ENCODE measurements around the gene MYO7B.

Gene MYO7B

DNA sequence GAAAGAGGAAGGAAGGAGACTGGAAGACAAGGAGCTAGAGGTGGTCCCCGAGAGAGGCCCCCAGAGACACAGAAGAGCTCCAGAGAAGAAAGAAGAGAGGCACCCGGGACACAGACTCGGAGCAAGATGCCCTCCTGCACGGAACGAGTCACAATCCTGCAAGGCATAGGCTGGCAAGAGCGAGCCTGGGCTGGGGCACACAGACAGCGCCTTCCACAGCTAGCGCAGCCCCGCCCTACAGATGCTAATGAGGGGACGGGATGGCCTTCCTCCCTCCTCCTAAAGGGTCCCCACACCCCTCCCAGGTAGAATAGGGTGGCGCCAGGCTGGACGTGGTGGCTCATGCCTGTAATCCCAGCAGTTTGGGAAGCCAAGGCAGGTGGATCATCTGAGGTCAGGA is 90.7 kb downstream of the MYO7B start:
- no peak overlapping the region for H3K4me3 ChIP-seq (ENCODE audit: low read depth, low read length)
- TF ChIP-seq CTCF (IDR thresholded peaks at IDR 0.05; ENCODE audit: low read depth, low read length): no peak

DNA sequence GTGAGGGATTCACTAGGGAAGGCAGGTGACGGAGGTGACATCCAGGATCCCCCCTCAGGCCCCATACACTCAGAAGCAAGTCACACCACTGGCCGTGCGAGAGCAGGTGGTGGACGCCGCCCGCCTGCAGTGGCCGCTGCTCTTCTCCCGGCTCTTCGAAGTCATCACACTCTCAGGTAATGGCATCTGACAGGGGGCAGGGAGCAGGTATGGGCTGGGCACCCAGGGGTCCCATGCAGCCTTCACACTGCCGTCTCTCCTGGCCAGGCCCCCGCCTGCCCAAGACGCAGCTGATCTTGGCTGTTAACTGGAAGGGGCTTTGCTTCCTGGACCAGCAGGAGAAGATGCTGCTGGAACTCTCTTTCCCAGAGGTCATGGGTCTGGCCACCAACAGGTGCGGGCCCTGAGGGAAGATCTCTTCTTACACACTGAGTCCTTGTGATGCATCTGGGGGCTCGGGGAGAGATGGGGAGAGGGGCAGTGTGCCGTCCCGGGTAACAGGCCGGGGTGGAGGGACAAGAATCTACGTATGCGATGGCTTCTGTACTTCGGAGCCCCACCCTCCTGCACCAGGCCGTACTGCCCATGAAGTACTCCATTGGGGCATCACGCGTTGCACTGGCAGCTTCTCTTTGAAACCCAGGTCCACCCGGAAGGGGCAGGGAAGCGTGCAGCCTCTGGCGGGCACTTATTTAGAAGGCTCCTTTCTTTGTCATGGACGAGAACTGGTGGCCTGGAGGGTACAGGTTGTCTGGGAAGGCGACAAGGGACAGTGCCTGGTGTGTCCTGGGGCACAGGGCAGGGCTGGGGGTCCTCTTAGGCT is 91.6 kb downstream of the MYO7B start:
- no peak overlapping the region for H3K4me3 ChIP-seq (ENCODE audit: low read depth, low read length)
- TF ChIP-seq CTCF (IDR thresholded peaks at IDR 0.05; ENCODE audit: low read depth, low read length): no peak

- no peak overlapping the region for H3K4me3 ChIP-seq (ENCODE audit: low read depth, low read length)
- no peak for TF ChIP-seq CTCF (IDR thresholded peaks at IDR 0.05; ENCODE audit: low read depth, low read length)
Measured at GRCh38 chr2:127627740-127628571, 92.5 kb downstream of the MYO7B start.

- no peak for TF ChIP-seq CTCF (IDR thresholded peaks at IDR 0.05; ENCODE audit: low read depth, low read length)
- H3K4me3 ChIP-seq (ENCODE audit: low read depth, low read length): no peak overlapping the region
Measured at GRCh38 chr2:127628767-127629614, 93.5 kb downstream of the MYO7B start.

GRCh38 chr2:127629637-127630036 is 94.2 kb downstream of the MYO7B start:
- H3K4me3 ChIP-seq (ENCODE audit: low read depth, low read length): no peak overlapping the region
- TF ChIP-seq CTCF (IDR thresholded peaks at IDR 0.05; ENCODE audit: low read depth, low read length): no peak

- no peak for TF ChIP-seq CTCF (IDR thresholded peaks at IDR 0.05; ENCODE audit: low read depth, low read length)
- no peak overlapping the region for H3K4me3 ChIP-seq (ENCODE audit: low read depth, low read length)
Measured at GRCh38 chr2:127630096-127630863, 94.8 kb downstream of the MYO7B start.

All from WI38 (cell line).